B cell (primary cell): ENCODE results near the gene CFAP161.

Experiments
- CTCF ChIP-seq: fragments of 200-600 bp; IDR thresholded peaks from one replicate; pipeline ENCODE4 v1.8.0; 2022; ENCODE audit warnings: antibody characterized with exemption, mild to moderate bottlenecking
- EZH2 ChIP-seq: IDR thresholded peaks from 2 replicates; pipeline ENCODE4 v1.6.1; 2012; ENCODE audit warnings: borderline replicate concordance, low read depth, mild to moderate bottlenecking, moderate library complexity, low read length; ENCODE audit not compliant: insufficient read depth, poor library complexity, severe bottlenecking

DNA sequence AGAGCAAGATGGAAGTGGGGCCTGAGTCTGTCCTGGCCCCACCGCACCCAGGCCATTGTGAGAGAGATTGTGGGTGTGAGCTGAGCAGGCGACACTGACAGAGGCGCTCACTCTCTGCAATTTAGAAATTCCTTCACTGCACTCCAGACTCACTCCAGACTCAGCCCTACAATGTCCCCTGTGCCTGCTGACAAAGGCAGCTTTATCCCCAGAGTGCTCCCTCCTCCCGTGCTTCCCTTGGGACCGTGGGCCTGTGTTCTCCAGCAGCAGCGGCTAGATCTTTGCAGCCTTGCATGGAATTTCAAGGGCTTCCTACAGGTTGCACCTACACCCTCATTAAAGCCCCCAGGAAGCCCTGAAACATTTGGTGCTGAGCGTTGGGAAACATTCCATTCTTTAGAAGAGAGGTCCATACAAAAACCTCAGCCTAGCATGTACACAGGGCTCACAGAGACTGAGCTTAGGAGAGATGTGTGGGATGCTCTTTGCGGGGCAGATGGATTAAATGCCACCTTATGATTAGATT lies 61.3 kb downstream of the CFAP161 start:
- no peak for TF ChIP-seq CTCF
- no peak for TF ChIP-seq EZH2
